A549 (cell line): ENCODE measurements around the gene DTNB. TPM values are rescaled to one million over a fixed set of nuclear protein-coding genes. Genes with fewer than 3 reads are reported as not detected.

Experiments used
- ATAC-seq, 2 experiments: fragments of 200-7000 bp in 1 of 2; fragments of >200 bp in 1 of 2; cut with Nextera tagmentation in 1 of 2; cut with Tn5 transposase in 1 of 2; 3 replicates each; pipeline versions ENCODE4 v1.8.0 to v1.9.1; 2018 to 2020; ENCODE audit warnings: mild to moderate bottlenecking in 1 of 2, moderate library complexity in 1 of 2
- CTCF ChIA-PET: fragments of 300-600 bp; sonication (Branson Sonifier 250); formaldehyde crosslinking; extraction: SDS; loops from one replicate; lab custom pipeline; 2021; ENCODE audit warnings: antibody characterized with exemption, inconsistent platforms; lab: Yijun Ruan, JAX
- POLR2A ChIA-PET: fragments of 350-600 bp; formaldehyde crosslinking; extraction: SDS; loops from one replicate; lab custom pipeline; 2021; ENCODE audit warnings: antibody characterized with exemption, inconsistent platforms; lab: Yijun Ruan, JAX
- DNase-seq, 2 experiments: peaks; one replicate each; pipeline versions ENCODE4 v3.0.0 to v3.0.0-alpha.2; 2011 to 2016; ENCODE audit warnings: low read depth in 1 of 2, low spot score in 1 of 2
- FAIRE-seq: peaks from 2 replicates; lab custom pipeline; 2011; peaks lifted over from hg19 to GRCh38; lab: Jason Lieb, UNC
- H3K27ac ChIP-seq, 2 experiments: fragments of >200 bp; sonication (Bioruptor Twin); formaldehyde crosslinking; 3 replicates each; pipeline ENCODE4 v1.5.1; 2016 to 2017
- H3K4me1 ChIP-seq: fragments of >200 bp; sonication (Bioruptor Twin); formaldehyde crosslinking; 3 replicates; pipeline ENCODE4 v1.6.1; 2016
- H3K4me2 ChIP-seq: fragments of >200 bp; sonication (Bioruptor Twin); formaldehyde crosslinking; 3 replicates; pipeline ENCODE4 v1.6.1; 2016
- H3K4me3 ChIP-seq: fragments of >200 bp; sonication (Bioruptor Twin); formaldehyde crosslinking; 3 replicates; pipeline ENCODE4 v1.5.1; 2016
- H3K9me3 ChIP-seq: fragments of >200 bp; sonication (Bioruptor Twin); formaldehyde crosslinking; 3 replicates; pipeline ENCODE4 v1.6.1; 2016
- BHLHE40 ChIP-seq: IDR thresholded peaks from 2 replicates; pipeline ENCODE4 v1.6.1; 2012; ENCODE audit warnings: low read depth, low read length, inconsistent platforms
- CHD2 ChIP-seq: fragments of 150-350 bp; IDR thresholded peaks from 2 replicates; pipeline ENCODE4 v1.6.1; 2014; ENCODE audit warnings: low read length; ENCODE audit not compliant: partially characterized antibody
- CHD4 ChIP-seq: fragments of 200-600 bp; sonication (generic); IDR thresholded peaks from 2 replicates; pipeline ENCODE4 v1.6.1; 2016; ENCODE audit warnings: antibody characterized with exemption, mild to moderate bottlenecking, borderline replicate concordance
- EHF ChIP-seq: fragments of 250-450 bp; sonication (Bioruptor Pico); IDR thresholded peaks from 2 replicates; pipeline ENCODE4 v1.5.0; 2020; ENCODE audit warnings: mild to moderate bottlenecking
- EHMT2 ChIP-seq: fragments of 200-600 bp; sonication (generic); IDR thresholded peaks from 2 replicates; pipeline ENCODE4 v1.6.1; 2016; ENCODE audit warnings: antibody characterized with exemption, low read depth, mild to moderate bottlenecking, moderate library complexity
- FOSB ChIP-seq: fragments of 250-450 bp; sonication (Bioruptor Pico); IDR thresholded peaks from 2 replicates; pipeline ENCODE4 v1.5.0; 2020; ENCODE audit warnings: mild to moderate bottlenecking, moderate library complexity
- FOSL2 ChIP-seq, 2 experiments: fragments of 450-650 bp in 1 of 2; fragments of >200 bp in 1 of 2; sonication (Bioruptor Twin) in 1 of 2; formaldehyde crosslinking; IDR thresholded peaks; 2 replicates each; pipeline versions ENCODE4 v1.5.0 to v1.6.1; 2016 to 2020; ENCODE audit warnings: mild to moderate bottlenecking in 1 of 2, moderate library complexity in 1 of 2
- HDAC2 ChIP-seq: fragments of 200-600 bp; sonication (generic); IDR thresholded peaks from 2 replicates; pipeline ENCODE4 v1.6.1; 2016
- HEYL ChIP-seq: fragments of 250-450 bp; sonication (Bioruptor Pico); IDR thresholded peaks from 2 replicates; pipeline ENCODE4 v1.8.0; 2021; ENCODE audit warnings: mild to moderate bottlenecking, moderate library complexity
- HOXA7 ChIP-seq: fragments of 250-450 bp; sonication (Bioruptor Pico); IDR thresholded peaks from 2 replicates; pipeline ENCODE4 v1.5.0; 2020; ENCODE audit warnings: mild to moderate bottlenecking, moderate library complexity
- HOXB13 ChIP-seq: fragments of 250-450 bp; sonication (Bioruptor Pico); IDR thresholded peaks from 2 replicates; pipeline ENCODE4 v1.5.0; 2020; ENCODE audit warnings: low read depth, mild to moderate bottlenecking, moderate library complexity
- HOXB5 ChIP-seq: fragments of 250-450 bp; sonication (Bioruptor Pico); IDR thresholded peaks from 2 replicates; pipeline ENCODE4 v1.5.0; 2020; ENCODE audit warnings: mild to moderate bottlenecking, moderate library complexity
- JUN ChIP-seq, 2 experiments: fragments of >200 bp; sonication (Bioruptor Twin); formaldehyde crosslinking; IDR thresholded peaks; 2 replicates in 1 of 2; 3 replicates in 1 of 2; pipeline ENCODE4 v1.6.1; 2016 to 2017
- JUNB ChIP-seq: fragments of >200 bp; sonication (Bioruptor Twin); formaldehyde crosslinking; IDR thresholded peaks from 2 replicates; pipeline ENCODE4 v1.6.1; 2016
- KDM1A ChIP-seq: fragments of 200-600 bp; sonication (generic); IDR thresholded peaks from 2 replicates; pipeline ENCODE4 v1.6.1; 2016; ENCODE audit warnings: low read depth, mild to moderate bottlenecking
- KDM5A ChIP-seq: fragments of 200-600 bp; sonication (generic); IDR thresholded peaks from 2 replicates; pipeline ENCODE4 v1.6.1; 2016; ENCODE audit warnings: antibody characterized with exemption, mild to moderate bottlenecking
- MYC ChIP-seq: IDR thresholded peaks from 2 replicates; pipeline ENCODE4 v1.6.1; 2012; ENCODE audit warnings: mild to moderate bottlenecking, inconsistent platforms, low read length, improper control_type of control experiment, borderline replicate concordance
- POLR2A ChIP-seq: IDR thresholded peaks from 2 replicates; pipeline ENCODE4 v1.6.1; 2012; ENCODE audit warnings: mild to moderate bottlenecking, low read length
- RNF2 ChIP-seq: fragments of 200-600 bp; sonication (generic); IDR thresholded peaks from 2 replicates; pipeline ENCODE4 v1.6.1; 2016; ENCODE audit warnings: low read depth, mild to moderate bottlenecking, antibody characterized with exemption, moderate library complexity, borderline replicate concordance
- TP53 ChIP-seq: fragments of 250-450 bp; sonication (Bioruptor Pico); IDR thresholded peaks from 2 replicates; pipeline ENCODE4 v1.5.0; 2021; ENCODE audit warnings: mild to moderate bottlenecking, moderate library complexity
- ZC3H11A ChIP-seq: fragments of 450-650 bp; IDR thresholded peaks from 2 replicates; pipeline ENCODE4 v1.6.1; 2014; ENCODE audit warnings: antibody characterized with exemption, mild to moderate bottlenecking
- ZNF302 ChIP-seq: fragments of 250-450 bp; sonication (Bioruptor Pico); IDR thresholded peaks from 2 replicates; pipeline ENCODE4 v1.9.0; 2021; ENCODE audit warnings: inconsistent platforms, mild to moderate bottlenecking, moderate library complexity
- ZSCAN20 ChIP-seq: fragments of 250-450 bp; sonication (Bioruptor Pico); IDR thresholded peaks from 2 replicates; pipeline ENCODE4 v1.8.0; 2022; ENCODE audit warnings: mild to moderate bottlenecking, moderate library complexity
- WGBS: methylation state at CpG from one replicate; pipeline ENCODE4 v1.1.6; 2017; ENCODE audit errors: missing lambda C conversion rate; 5-methylcytosine and 5-hydroxymethylcytosine counted together
- polyA plus RNA-seq, 4 experiments: library from polyadenylated mRNA; depleted of rRNA in 3 of 4; stranded (reverse); fragments of >200 nt; fragmentation: RNase III in 1 of 4; extraction: RNeasy Plus Mini Kit Qiagen cat#74134 plus additional on column Dnase treatment in 1 of 4; gene quantifications; 2 replicates in 3 of 4; 3 replicates in 1 of 4; pipeline ENCODE4 v1.2.3, GENCODE V29; 2011 to 2017
- TF ChIP-seq, protein P1 (sequence below): fragments of 450-650 bp; IDR thresholded peaks from 2 replicates; pipeline ENCODE4 v1.6.1; 2014; ENCODE audit warnings: antibody characterized with exemption
- TF ChIP-seq, protein P2 (sequence below): IDR thresholded peaks from 2 replicates; pipeline ENCODE4 v1.6.1; 2012
- TF ChIP-seq, protein P3 (sequence below): fragments of >200 bp; sonication (Bioruptor Twin); formaldehyde crosslinking; IDR thresholded peaks from 3 replicates; pipeline ENCODE4 v1.5.1; 2016
- TF ChIP-seq, protein P4 (sequence below): fragments of >200 bp; sonication (Bioruptor Twin); formaldehyde crosslinking; IDR thresholded peaks from 3 replicates; pipeline ENCODE4 v1.6.1; 2016

Gene DTNB
- polyA plus RNA-seq, 2 of the 4 experiments (the other 2 are of a cell fraction) = 11.2 to 32.6 TPM

DNA sequence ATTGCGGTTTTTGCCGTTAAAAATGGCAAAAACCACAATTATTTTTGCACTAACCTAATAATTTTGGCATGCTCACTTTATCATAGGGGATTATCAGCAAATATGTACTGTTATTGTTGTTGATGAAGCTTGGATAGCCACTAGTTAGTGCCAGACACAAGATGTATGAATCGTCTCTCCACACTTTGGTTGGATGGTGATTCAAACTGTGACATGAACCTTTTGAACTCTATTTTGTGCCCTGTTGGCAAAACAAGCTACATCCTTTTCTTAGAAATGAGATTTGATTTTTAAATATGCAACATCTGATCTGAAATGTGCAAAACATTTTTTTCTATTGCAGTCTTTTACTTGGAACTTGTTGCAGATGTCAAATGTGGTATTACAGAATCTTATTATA, 48.8 kb upstream of the DTNB start:
- TF ChIP-seq ZNF302 (CRISPR knock-in tag) = no peak
- no peak for TF ChIP-seq HOXB5 (CRISPR knock-in tag)
- TF ChIP-seq POLR2A = no peak
- TF ChIP-seq, protein P1, sequence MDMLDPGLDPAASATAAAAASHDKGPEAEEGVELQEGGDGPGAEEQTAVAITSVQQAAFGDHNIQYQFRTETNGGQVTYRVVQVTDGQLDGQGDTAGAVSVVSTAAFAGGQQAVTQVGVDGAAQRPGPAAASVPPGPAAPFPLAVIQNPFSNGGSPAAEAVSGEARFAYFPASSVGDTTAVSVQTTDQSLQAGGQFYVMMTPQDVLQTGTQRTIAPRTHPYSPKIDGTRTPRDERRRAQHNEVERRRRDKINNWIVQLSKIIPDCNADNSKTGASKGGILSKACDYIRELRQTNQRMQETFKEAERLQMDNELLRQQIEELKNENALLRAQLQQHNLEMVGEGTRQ = no peak
- TF ChIP-seq, protein P2, sequence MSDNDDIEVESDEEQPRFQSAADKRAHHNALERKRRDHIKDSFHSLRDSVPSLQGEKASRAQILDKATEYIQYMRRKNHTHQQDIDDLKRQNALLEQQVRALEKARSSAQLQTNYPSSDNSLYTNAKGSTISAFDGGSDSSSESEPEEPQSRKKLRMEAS = no peak
- TF ChIP-seq MYC = no peak
- TF ChIP-seq, protein P3, sequence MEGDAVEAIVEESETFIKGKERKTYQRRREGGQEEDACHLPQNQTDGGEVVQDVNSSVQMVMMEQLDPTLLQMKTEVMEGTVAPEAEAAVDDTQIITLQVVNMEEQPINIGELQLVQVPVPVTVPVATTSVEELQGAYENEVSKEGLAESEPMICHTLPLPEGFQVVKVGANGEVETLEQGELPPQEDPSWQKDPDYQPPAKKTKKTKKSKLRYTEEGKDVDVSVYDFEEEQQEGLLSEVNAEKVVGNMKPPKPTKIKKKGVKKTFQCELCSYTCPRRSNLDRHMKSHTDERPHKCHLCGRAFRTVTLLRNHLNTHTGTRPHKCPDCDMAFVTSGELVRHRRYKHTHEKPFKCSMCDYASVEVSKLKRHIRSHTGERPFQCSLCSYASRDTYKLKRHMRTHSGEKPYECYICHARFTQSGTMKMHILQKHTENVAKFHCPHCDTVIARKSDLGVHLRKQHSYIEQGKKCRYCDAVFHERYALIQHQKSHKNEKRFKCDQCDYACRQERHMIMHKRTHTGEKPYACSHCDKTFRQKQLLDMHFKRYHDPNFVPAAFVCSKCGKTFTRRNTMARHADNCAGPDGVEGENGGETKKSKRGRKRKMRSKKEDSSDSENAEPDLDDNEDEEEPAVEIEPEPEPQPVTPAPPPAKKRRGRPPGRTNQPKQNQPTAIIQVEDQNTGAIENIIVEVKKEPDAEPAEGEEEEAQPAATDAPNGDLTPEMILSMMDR = no peak
- no peak for TF ChIP-seq CHD4
- TF ChIP-seq EHF (CRISPR knock-in tag) = no peak
- no peak for TF ChIP-seq BHLHE40
- no peak for TF ChIP-seq EHMT2
- TF ChIP-seq HOXA7 (CRISPR knock-in tag) = no peak
- TF ChIP-seq CHD2 = no peak
- no peak for TF ChIP-seq ZC3H11A
- WGBS = 73% methylated on average over 3 of the region's 3 CpGs
- POLR2A ChIA-PET = no interaction called here
- no peak for DNase-seq
- H3K4me1 ChIP-seq = no peaks in the 10 kb centered on the region
- no peaks in the 10 kb centered on the region for H3K9me3 ChIP-seq
- ATAC-seq = no peak
- CTCF ChIA-PET = interaction anchor here (0.6 to 4.6 kb wide), 4 partner anchors 21 to 192 kb away, joined by 3 to 39 read pairs (median 4); no protein-coding TSS in a partner anchor
- no peak for FAIRE-seq
- no peak overlapping the region for H3K4me2 ChIP-seq
- no peak overlapping the region for H3K4me3 ChIP-seq
- H3K27ac ChIP-seq = no peak overlapping the region

DNA sequence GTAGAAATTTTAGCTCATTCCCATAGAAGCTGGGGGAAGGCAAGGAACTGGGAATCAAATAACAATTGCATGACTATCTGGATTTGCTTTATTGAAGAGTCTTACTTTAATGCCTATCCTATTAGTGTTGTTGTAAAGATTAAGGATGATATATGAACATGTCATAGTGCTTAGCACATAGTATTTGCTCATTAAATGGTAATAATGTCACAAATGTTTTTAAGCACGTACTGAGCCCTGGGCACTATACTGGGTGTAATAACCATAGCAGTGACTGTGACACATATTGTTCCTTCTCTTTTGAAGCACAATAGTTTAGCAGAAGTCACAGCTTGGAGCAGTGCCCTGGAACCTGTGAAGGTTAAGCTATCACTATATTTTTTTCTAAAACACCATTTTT, 47.2 kb upstream of the DTNB start:
- no peak for FAIRE-seq
- no peak overlapping the region for H3K4me2 ChIP-seq
- ATAC-seq = no peak
- no peaks in the 10 kb centered on the region for H3K4me1 ChIP-seq
- ChIA-PET CTCF (interaction anchor here (0.6 to 4.6 kb wide), 7 partner anchors 10 to 132 kb away, joined by 3 to 39 read pairs (median 4); no protein-coding TSS in a partner anchor), POLR2A (no interaction called here)
- H3K27ac ChIP-seq = no peak overlapping the region
- TF ChIP-seq HOXA7 (CRISPR knock-in tag) (no peak), FOSB (CRISPR knock-in tag) (no peak), HEYL (no peak), JUN (IDR thresholded peaks at IDR 0.05) (no peak), CHD2 (no peak), ZNF302 (CRISPR knock-in tag) (no peak), KDM5A (no peak), JUNB (no peak), EHF (CRISPR knock-in tag) (no peak), KDM1A (no peak), ZSCAN20 (no peak), TP53 (CRISPR knock-in tag) (no peak), EHMT2 (no peak), HOXB13 (CRISPR knock-in tag) (no peak), HDAC2 (no peak), FOSL2 (IDR thresholded peaks at IDR 0.05) (no peak), FOSL2 (CRISPR knock-in tag; IDR thresholded peaks at IDR 0.05) (no peak), RNF2 (no peak), ZC3H11A (no peak)
- TF ChIP-seq, protein P4, sequence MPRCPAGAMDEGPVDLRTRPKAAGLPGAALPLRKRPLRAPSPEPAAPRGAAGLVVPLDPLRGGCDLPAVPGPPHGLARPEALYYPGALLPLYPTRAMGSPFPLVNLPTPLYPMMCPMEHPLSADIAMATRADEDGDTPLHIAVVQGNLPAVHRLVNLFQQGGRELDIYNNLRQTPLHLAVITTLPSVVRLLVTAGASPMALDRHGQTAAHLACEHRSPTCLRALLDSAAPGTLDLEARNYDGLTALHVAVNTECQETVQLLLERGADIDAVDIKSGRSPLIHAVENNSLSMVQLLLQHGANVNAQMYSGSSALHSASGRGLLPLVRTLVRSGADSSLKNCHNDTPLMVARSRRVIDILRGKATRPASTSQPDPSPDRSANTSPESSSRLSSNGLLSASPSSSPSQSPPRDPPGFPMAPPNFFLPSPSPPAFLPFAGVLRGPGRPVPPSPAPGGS = no peak
- no peak for DNase-seq
- no peak overlapping the region for H3K4me3 ChIP-seq
- H3K9me3 ChIP-seq = no peaks in the 10 kb centered on the region
- 75% methylated on average over 1 of the region's 1 CpG for WGBS
